Left lung (tissue), 10 donors: ENCODE results near the gene DNASE1L2. TPM values are rescaled to one million over a fixed set of nuclear protein-coding genes. Genes with fewer than 3 reads are reported as not detected.
"Not testable (repeated sequence)": the region's sequence is repeated elsewhere in the genome, so short reads cannot be mapped to it uniquely, and the experiment has no call there.

ENCODE experiments used
- ATAC-seq: fragments of 200-7000 bp; cut with Tn5 transposase; one replicate; pipeline ENCODE4 v1.9.1; 2020; ENCODE audit warnings: moderate library complexity
- DNase-seq, 4 donors: peaks; one replicate each; pipeline ENCODE4 v3.0.0-alpha.2; 2013 to 2020
- H3K27ac ChIP-seq, 2 donors: fragments of 200-600 bp; sonication (generic) in 1 of 2; one replicate each; pipeline versions ENCODE4 v1.5.0 to v1.8.0; 2020 to 2021
- H3K27me3 ChIP-seq, 2 donors: fragments of 200-600 bp; sonication (generic) in 1 of 2; one replicate each; pipeline versions ENCODE4 v1.5.0 to v1.8.0; 2020 to 2021
- H3K36me3 ChIP-seq, 2 donors: fragments of 200-600 bp; sonication (generic) in 1 of 2; one replicate each; pipeline versions ENCODE4 v1.5.0 to v1.8.0; 2020 to 2021
- H3K4me1 ChIP-seq, 2 donors: fragments of 200-600 bp; one replicate each; pipeline ENCODE4 v1.8.0; 2021
- H3K4me3 ChIP-seq, 2 donors: fragments of 200-600 bp; sonication (generic) in 1 of 2; one replicate each; pipeline versions ENCODE4 v1.5.0 to v1.8.0; 2020 to 2021; ENCODE audit warnings: mild to moderate bottlenecking in 1 of 2
- H3K9me3 ChIP-seq, 2 donors: fragments of 200-600 bp; sonication (generic) in 1 of 2; one replicate each; pipeline versions ENCODE4 v1.5.0 to v1.8.0; 2020 to 2021
- intact Hi-C, 2 donors: fragments of 100-400 bp; cut with DNase I; formaldehyde crosslinking; loops; one replicate each; pipeline versions ENCODE4 v1.11.2 to v1.14.2; 2022
- polyA plus RNA-seq, 6 donors: library from polyadenylated mRNA; unstranded; fragments of 120-200 nt; gene quantifications; one replicate each; pipeline ENCODE4 v1.2.1, GENCODE V29; 2013; ENCODE audit not compliant: insufficient read length in 6 of 6
- total RNA-seq, 2 donors: library from RNA; stranded (reverse); fragmentation: NEBNext Ultra II Directional; extraction: Animal tissue kit (Norgen Biotek cat#: 25700); gene quantifications; one replicate each; pipeline ENCODE4 v1.2.1, GENCODE V29; 2021
- TF ChIP-seq, protein P1 (sequence below), 2 donors: fragments of 200-600 bp; sonication (generic) in 1 of 2; IDR thresholded peaks; one replicate each; pipeline versions ENCODE4 v1.5.0 to v1.8.0; 2021; ENCODE audit warnings: antibody characterized with exemption in 2 of 2
- donor health status: DM: no; HTN: yes; CAD: no.
- donor health status: DM: no; HTN: no; CAD: no.

The DNASE1L2 gene
- total and polyA plus RNA-seq, 8 donors = 0.27 to 1.7 (median 0.99) TPM

DNA sequence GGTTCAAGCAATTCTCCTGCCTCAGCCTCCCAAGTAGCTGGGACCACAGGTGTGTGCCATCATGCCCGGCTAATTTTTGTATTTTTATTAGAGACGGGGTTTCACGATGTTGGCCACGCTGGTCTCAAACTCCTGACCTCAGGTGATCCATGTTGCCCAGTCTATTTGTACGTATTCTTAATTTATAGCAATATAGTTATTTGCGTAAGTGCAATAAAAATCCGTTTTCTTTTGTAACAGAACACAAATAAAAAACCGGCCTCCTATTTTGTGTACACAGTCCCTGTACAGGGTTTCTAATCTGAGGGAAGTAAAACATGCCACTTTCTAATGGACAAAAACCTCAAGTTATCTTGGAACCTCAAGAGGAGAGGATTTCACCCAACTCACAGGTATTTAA is 24.0 kb downstream of the DNASE1L2 start:
- Histone ChIP-seq H3K27ac (no peak overlapping the region), H3K9me3 (no peaks in the 10 kb centered on the region), H3K4me3 (no peak overlapping the region), H3K36me3 (peaks cover 0 to 94% of the 10 kb centered on the region in 2 donors), H3K27me3 (no peaks in the 10 kb centered on the region), H3K4me1 (peaks cover 0 to 7% of the 10 kb centered on the region in 2 donors)
- no peak for ATAC-seq
- no peak for DNase-seq
- intact Hi-C loops = no loop called here
- TF ChIP-seq, protein P1, sequence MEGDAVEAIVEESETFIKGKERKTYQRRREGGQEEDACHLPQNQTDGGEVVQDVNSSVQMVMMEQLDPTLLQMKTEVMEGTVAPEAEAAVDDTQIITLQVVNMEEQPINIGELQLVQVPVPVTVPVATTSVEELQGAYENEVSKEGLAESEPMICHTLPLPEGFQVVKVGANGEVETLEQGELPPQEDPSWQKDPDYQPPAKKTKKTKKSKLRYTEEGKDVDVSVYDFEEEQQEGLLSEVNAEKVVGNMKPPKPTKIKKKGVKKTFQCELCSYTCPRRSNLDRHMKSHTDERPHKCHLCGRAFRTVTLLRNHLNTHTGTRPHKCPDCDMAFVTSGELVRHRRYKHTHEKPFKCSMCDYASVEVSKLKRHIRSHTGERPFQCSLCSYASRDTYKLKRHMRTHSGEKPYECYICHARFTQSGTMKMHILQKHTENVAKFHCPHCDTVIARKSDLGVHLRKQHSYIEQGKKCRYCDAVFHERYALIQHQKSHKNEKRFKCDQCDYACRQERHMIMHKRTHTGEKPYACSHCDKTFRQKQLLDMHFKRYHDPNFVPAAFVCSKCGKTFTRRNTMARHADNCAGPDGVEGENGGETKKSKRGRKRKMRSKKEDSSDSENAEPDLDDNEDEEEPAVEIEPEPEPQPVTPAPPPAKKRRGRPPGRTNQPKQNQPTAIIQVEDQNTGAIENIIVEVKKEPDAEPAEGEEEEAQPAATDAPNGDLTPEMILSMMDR (IDR thresholded peaks at IDR 0.05) = no peak

DNA sequence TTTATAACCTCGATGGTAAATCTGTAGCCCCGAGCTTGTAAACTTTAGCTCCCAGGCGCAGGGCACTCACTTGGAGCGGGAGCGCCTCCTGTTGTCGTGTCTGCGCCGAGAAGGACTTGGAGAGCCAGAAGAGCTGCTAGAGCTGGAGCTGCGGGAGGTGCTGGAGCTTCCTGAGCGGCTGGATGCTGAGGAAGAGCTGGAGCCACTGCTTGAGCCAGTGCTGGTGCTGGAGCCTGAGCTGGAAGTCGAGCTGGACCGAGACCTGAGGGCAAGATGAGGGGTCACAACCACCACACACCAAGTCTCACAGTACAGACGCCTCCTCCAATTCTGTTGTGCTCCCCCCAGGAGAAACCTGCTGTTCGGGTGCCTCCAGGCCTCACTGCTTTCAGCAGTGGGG is 26.8 kb downstream of the DNASE1L2 start:
- DNase-seq, H3K4me3 ChIP-seq, ATAC-seq, H3K9me3 ChIP-seq, H3K27ac ChIP-seq, H3K27me3 ChIP-seq, intact Hi-C loops: not testable (repeated sequence)
- Histone ChIP-seq H3K36me3 (peaks cover 0 to 66% of the 10 kb centered on the region in 2 donors), H3K4me1 (peaks cover 9 to 22% of the 10 kb centered on the region in 2 donors)

DNA sequence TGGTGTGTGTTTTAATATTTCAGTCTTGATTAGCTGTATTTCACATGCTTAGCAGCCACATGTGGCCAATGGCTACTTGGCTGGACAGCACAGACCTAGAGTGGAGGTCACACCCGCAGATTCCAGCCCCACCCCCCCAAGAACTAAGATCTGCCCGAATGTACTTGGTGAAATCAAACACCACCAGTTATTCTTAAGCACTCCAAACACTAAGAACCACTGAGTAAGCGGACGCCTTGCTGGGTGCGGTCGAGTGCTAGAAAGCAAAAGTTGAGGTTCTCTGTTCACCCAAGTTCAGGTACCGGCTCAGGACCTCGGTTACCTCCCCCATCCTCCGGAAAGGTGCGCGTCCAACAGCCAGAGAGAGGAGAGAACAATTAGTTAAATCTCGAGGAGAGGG is 30.6 kb downstream of the DNASE1L2 start:
- peaks cover 0 to 27% of the 10 kb centered on the region in 2 donors for H3K36me3 ChIP-seq
- H3K27ac ChIP-seq = peak overlapping the region in 1 of 2 donors; percentile 97
- DNase-seq, intact Hi-C loops, H3K9me3 ChIP-seq, H3K27me3 ChIP-seq: not testable (repeated sequence)
- peak overlapping the region; percentile 80 to 98 for H3K4me3 ChIP-seq
- H3K4me1 ChIP-seq = peaks cover 20 to 39% of the 10 kb centered on the region in 2 donors
- peak; percentile 5 for ATAC-seq

DNA sequence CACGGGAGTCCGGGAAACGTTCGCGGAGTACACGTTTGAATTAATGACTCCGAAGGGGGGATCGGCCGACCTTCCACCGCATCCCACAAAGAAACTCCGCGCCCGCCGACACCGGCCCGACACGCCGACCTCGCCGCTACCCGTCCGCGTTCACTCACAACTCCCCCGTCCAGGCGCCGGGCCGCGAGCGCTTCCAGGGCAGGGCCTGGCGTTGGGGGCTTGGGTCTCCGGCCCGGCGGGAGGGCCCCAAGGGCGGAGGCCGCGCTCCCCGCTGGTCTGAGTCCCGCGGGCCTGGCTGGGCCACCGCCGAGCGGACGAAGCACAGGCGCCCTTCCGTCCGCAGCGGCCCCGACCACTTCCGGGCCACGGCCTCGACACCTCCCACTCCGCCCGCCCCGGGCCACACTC is 31.3 kb downstream of the DNASE1L2 start:
- peaks cover 20 to 44% of the 10 kb centered on the region in 2 donors for H3K4me1 ChIP-seq
- DNase-seq = not testable (repeated sequence)

DNA sequence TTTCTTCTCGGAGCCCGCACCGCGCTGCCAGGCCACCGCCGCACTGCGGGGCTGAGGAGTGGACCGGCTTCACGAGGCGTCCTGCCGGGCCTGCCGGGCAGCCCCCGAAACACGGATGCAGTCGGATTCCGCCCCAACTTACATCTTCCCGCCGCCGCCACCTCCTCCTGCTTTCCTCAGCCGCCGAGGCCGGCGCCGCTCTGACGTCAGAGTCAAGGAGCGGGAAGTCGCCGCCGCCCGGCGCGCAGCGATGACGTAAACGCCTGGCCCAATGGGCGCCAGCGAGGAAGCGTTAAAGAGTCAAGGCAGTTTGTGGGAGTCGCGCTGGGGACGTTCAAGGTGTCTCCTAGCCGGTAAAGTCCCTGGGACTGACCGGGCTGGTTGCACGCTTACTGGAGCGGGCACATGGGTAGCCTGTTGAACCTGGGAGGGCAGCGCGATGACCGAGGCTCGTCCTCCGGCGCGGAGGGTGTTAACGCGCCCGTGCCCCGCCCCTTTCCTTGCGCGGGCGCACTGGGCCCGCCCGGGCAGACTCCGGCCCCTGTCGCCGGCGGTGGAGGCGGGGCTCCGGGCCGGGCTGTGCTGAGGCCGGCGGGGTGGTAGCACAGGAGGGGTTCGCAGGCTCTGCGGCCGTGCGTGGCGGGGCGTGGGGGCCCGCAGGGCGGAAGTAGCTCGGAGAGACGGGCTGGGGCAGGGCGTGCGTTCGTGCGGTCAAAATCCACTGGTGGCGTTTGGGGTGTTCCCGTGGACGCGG is 31.8 kb downstream of the DNASE1L2 start, which contains the start of gene RNPS1:
RNPS1 (minus strand) TSS at position 214 of the 754 bp plus-strand sequence. CDS start 3,483 bp downstream, outside the sequence.
- peak; percentile 95 to 100 (median 98) for DNase-seq
- Histone ChIP-seq H3K27ac (peak within 1 kb of the TSS; percentile 97 to 98), H3K4me3 (peak within 1 kb of the TSS; percentile 80 to 98), H3K9me3 (no peaks in the 10 kb centered on the region), H3K36me3 (peaks cover 0 to 15% of the 10 kb centered on the region in 2 donors), H3K4me1 (peaks cover 20 to 45% of the 10 kb centered on the region in 2 donors), H3K27me3 (no peaks in the 10 kb centered on the region)
- intact Hi-C loops = no loop called here
- ATAC-seq = peak; percentile 96
- TF ChIP-seq, protein P1 (IDR thresholded peaks at IDR 0.05) = no peak

More for the DNA sequence above, 31.3 kb downstream of the DNASE1L2 start:
- ATAC-seq = peak; percentile 85
- peak overlapping the region; percentile 80 to 98 for H3K4me3 ChIP-seq
- H3K27me3 ChIP-seq, H3K9me3 ChIP-seq, intact Hi-C loops: not testable (repeated sequence)
- peaks cover 0 to 21% of the 10 kb centered on the region in 2 donors for H3K36me3 ChIP-seq
- peak overlapping the region; percentile 97 to 98 for H3K27ac ChIP-seq

DNA sequence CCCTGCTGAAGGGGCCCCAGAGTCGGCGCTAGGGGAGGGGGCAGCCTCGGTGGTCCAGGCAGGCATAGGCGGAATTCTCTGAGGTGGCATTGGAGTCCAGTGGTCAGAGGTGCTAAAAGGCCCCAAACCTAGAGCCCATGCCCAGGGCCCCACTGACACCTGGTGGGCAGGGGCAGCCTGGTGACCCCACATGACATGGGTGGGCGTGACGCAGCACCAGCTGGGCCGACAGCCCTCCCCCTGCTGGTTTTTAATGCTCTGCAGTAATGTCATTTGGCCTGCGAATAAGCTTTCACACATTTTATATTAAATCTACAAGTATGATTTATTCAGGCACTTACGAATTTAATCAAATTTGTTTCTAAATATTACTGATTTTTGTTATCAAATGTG is 33.8 kb downstream of the DNASE1L2 start:
- Histone ChIP-seq H3K4me1 (peaks cover 20 to 41% of the 10 kb centered on the region in 2 donors), H3K27me3 (no peaks in the 10 kb centered on the region), H3K36me3 (no peaks in the 10 kb centered on the region), H3K4me3 (no peak overlapping the region), H3K27ac (no peak overlapping the region), H3K9me3 (no peaks in the 10 kb centered on the region)
- intact Hi-C loops = no loop called here
- TF ChIP-seq, protein P1 (IDR thresholded peaks at IDR 0.05) = no peak
- ATAC-seq = no peak
- DNase-seq = no peak
